Measurements from ENCODE around the gene EPB41L4B. TPM values are rescaled to one million over a fixed set of nuclear protein-coding genes. Genes with fewer than 3 reads are reported as not detected.
"Not testable (repeated sequence)": the region's sequence is repeated elsewhere in the genome, so short reads cannot be mapped to it uniquely, and the experiment has no call there.

EPB41L4B gene
- total and polyA plus RNA-seq, 7 experiments from 2014 or later: 0.36 TPM; not detected in 6

DNA sequence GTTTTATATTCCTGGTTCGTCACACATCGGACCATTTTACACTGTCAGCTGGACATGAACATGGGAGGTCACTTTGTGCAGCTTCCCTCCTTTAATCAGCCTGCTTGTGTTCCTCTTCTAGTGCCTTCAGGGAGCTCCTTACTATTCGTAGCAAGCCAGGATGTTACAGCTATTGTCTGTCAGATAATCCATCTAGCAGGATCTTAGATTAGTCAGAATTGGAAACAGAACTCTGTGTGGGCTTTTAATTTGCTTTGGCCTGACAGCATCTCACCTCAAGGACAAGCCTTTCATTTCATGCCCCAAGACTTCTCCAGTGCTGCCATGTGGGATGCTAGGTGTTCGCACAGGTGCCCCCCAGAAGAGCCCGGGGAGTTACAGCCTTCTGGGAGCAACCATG is 30.2 kb upstream of the EPB41L4B start:
- no peaks in the 10 kb centered on the region for H3K36me3 Mint-ChIP-seq
- no peak overlapping the region for H3K4me3 Mint-ChIP-seq
- H3K27me3 Mint-ChIP-seq: peaks cover 5 to 23% (median 17%) of the 10 kb centered on the region in 5 donors
- Histone ChIP-seq H3K36me3 (ENCODE audit: control insufficient read depth in 2 of 3, insufficient read depth in 3 of 3, low read length in 3 of 3) (no peaks in the 10 kb centered on the region), H3K4me3 (ENCODE audit: low read length) (no peak overlapping the region), H3K27ac (ENCODE audit: low read depth, low read length) (no peak overlapping the region), H3K9me3 (ENCODE audit: control insufficient read depth in 2 of 3, low read length in 3 of 3) (no peaks in the 10 kb centered on the region), H3K4me1 (ENCODE audit: control insufficient read depth in 2 of 2, insufficient read depth in 2 of 2, low read length in 2 of 2) (no peaks in the 10 kb centered on the region), H3K27me3 (ENCODE audit: control insufficient read depth in 2 of 2, insufficient read depth in 2 of 2, low read length in 2 of 2) (no peaks in the 10 kb centered on the region)
- H3K9me3 Mint-ChIP-seq: peaks cover 0 to 10% (median 0%) of the 10 kb centered on the region in 11 donors
- H3K27ac Mint-ChIP-seq: no peak overlapping the region
- intact Hi-C loops (cut with micrococcal nuclease): no loop called here
- no peaks in the 10 kb centered on the region for H3K4me1 Mint-ChIP-seq
- DNase-seq (no peak), ATAC-seq (no peak)
- ChIA-PET POLR2A (no interaction called here), CTCF (no interaction called here)

DNA sequence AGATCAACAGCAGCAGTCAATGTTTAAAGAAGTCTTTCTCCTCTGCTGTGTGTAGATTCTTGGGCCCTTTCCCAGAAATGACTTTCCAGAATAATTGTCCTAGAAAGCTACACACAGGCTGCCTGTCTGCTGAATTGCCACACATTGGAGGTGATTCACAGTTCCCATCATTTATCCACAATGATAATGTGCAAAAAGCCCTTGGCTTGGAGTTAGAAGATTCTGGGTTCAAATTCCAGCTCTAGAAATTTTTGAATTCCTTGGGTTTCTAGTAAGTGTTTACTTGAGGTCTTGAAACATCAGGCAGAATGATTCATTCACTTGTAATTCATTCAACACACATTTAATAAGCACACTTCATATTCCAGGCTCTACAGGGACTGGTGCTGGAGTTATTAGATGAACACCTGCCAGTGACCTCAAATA is 28.6 kb upstream of the EPB41L4B start:
- Histone ChIP-seq H3K27ac (ENCODE audit: low read depth, low read length) (no peak overlapping the region), H3K9me3 (ENCODE audit: control insufficient read depth in 2 of 3, low read length in 3 of 3) (no peaks in the 10 kb centered on the region), H3K36me3 (ENCODE audit: control insufficient read depth in 2 of 3, insufficient read depth in 3 of 3, low read length in 3 of 3) (no peaks in the 10 kb centered on the region), H3K4me1 (ENCODE audit: control insufficient read depth in 2 of 2, insufficient read depth in 2 of 2, low read length in 2 of 2) (no peaks in the 10 kb centered on the region), H3K4me3 (ENCODE audit: low read length) (no peak overlapping the region), H3K27me3 (ENCODE audit: control insufficient read depth in 2 of 2, insufficient read depth in 2 of 2, low read length in 2 of 2) (no peaks in the 10 kb centered on the region)
- POLR2A ChIA-PET: no interaction called here
- peaks cover 0 to 5% (median 0%) of the 10 kb centered on the region in 11 donors for H3K9me3 Mint-ChIP-seq
- no peaks in the 10 kb centered on the region for H3K36me3 Mint-ChIP-seq
- H3K27ac Mint-ChIP-seq: no peak overlapping the region
- no peak overlapping the region for H3K4me3 Mint-ChIP-seq
- DNase-seq (no peak), ATAC-seq (no peak)
- CTCF ChIA-PET: no interaction called here
- H3K4me1 Mint-ChIP-seq: no peaks in the 10 kb centered on the region
- peaks cover 4 to 13% (median 12%) of the 10 kb centered on the region in 5 donors for H3K27me3 Mint-ChIP-seq
- intact Hi-C loops (cut with micrococcal nuclease): no loop called here

DNA sequence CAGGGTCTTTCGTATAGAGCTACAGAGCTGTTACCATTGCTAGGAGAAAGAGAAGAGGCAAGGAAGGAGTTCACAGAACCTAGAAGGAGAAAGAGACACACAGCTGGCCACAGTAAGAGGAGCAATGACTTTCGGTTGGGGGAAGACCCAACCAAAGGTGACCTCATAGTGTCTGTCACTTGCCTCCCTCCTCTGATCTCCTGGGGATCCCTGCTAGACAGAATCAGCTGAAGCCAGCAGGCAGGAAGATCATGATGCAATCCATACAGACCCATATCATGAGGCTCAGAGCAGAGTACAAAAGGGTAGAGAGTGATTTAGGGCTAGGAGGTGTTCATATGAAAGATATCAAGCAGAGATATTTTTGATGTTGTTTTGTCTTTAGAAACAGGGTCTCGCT is 26.0 kb upstream of the EPB41L4B start:
- Mint-ChIP-seq H3K36me3 (no peaks in the 10 kb centered on the region), H3K9me3 (peaks cover 0 to 2% (median 0%) of the 10 kb centered on the region in 11 donors), H3K4me1 (no peaks in the 10 kb centered on the region), H3K27me3 (peaks cover 0 to 17% (median 9%) of the 10 kb centered on the region in 5 donors), H3K4me3 (no peak overlapping the region), H3K27ac (no peak overlapping the region)
- Histone ChIP-seq H3K27me3 (ENCODE audit: control insufficient read depth in 2 of 2, insufficient read depth in 2 of 2, low read length in 2 of 2) (no peaks in the 10 kb centered on the region), H3K27ac (ENCODE audit: low read depth, low read length) (no peak overlapping the region), H3K4me1 (ENCODE audit: control insufficient read depth in 2 of 2, insufficient read depth in 2 of 2, low read length in 2 of 2) (no peaks in the 10 kb centered on the region), H3K9me3 (ENCODE audit: control insufficient read depth in 2 of 3, low read length in 3 of 3) (no peaks in the 10 kb centered on the region), H3K4me3 (ENCODE audit: low read length) (no peak overlapping the region), H3K36me3 (ENCODE audit: control insufficient read depth in 2 of 3, insufficient read depth in 3 of 3, low read length in 3 of 3) (no peaks in the 10 kb centered on the region)
- CTCF ChIA-PET: interaction anchor here (0.6 kb wide), 1 partner anchor 1232 kb away, joined by 3 read pairs; no protein-coding TSS in a partner anchor
- intact Hi-C loops (cut with micrococcal nuclease): no loop called here
- ATAC-seq (no peak), DNase-seq (no peak)
- POLR2A ChIA-PET: no interaction called here

DNA sequence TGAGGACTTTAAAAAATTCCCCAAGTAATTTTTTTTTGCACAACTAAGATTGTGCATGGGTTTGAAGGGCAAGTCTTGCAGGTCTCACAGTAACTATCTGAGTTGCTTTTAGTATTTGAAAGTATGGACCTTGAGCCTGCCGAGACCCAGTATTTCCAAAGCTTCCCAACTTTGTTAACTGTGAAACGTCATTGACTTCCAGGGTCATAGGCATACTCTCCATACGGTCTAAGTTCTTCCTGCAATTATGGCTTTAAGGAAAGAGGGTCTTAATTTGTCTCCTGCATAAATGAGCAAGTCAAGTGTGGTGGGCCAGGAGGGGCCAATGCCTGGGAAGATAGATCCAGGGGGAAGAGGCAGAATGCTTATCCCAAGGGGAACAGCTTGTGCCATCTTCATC is 24.0 kb upstream of the EPB41L4B start:
- Mint-ChIP-seq H3K27ac (no peak overlapping the region), H3K4me1 (no peaks in the 10 kb centered on the region), H3K9me3 (peaks cover 0 to 2% (median 0%) of the 10 kb centered on the region in 11 donors), H3K27me3 (peaks cover 0 to 15% (median 5%) of the 10 kb centered on the region in 5 donors), H3K4me3 (no peak overlapping the region), H3K36me3 (no peaks in the 10 kb centered on the region)
- Histone ChIP-seq H3K4me3 (ENCODE audit: low read length) (no peak overlapping the region), H3K4me1 (ENCODE audit: control insufficient read depth in 2 of 2, insufficient read depth in 2 of 2, low read length in 2 of 2) (no peaks in the 10 kb centered on the region), H3K27ac (ENCODE audit: low read depth, low read length) (no peak overlapping the region), H3K27me3 (ENCODE audit: control insufficient read depth in 2 of 2, insufficient read depth in 2 of 2, low read length in 2 of 2) (no peaks in the 10 kb centered on the region), H3K36me3 (ENCODE audit: control insufficient read depth in 2 of 3, insufficient read depth in 3 of 3, low read length in 3 of 3) (no peaks in the 10 kb centered on the region), H3K9me3 (ENCODE audit: control insufficient read depth in 2 of 3, low read length in 3 of 3) (no peaks in the 10 kb centered on the region)
- ChIA-PET POLR2A (no interaction called here), CTCF (no interaction called here)
- no peak for DNase-seq
- intact Hi-C loops (cut with micrococcal nuclease): no loop called here
- ATAC-seq: no peak

DNA sequence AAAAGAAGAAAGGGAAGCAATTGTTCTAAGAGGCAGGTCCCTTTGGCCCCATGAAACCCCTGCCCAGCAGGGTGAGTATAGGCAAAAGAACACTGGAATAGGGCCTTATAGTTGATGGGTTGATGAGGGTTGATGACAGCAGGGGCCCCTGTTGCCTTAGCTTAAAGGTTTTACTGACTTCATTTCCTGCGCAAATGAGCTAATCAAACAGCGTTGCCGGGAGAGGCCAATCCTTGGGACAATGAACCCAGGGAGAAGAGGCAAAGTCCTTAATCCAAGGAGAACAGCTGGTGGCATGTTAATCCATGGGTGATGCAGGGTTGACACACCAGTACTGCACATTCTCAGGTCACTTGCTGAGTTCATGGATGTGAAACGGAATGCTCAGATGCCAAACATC is 22.0 kb upstream of the EPB41L4B start:
- no peak for DNase-seq
- no peaks in the 10 kb centered on the region for H3K36me3 Mint-ChIP-seq
- H3K27ac Mint-ChIP-seq: no peak overlapping the region
- Histone ChIP-seq H3K36me3 (ENCODE audit: control insufficient read depth in 2 of 3, insufficient read depth in 3 of 3, low read length in 3 of 3) (no peaks in the 10 kb centered on the region), H3K4me1 (ENCODE audit: control insufficient read depth in 2 of 2, insufficient read depth in 2 of 2, low read length in 2 of 2) (no peaks in the 10 kb centered on the region), H3K27ac (ENCODE audit: low read depth, low read length) (no peak overlapping the region), H3K27me3 (ENCODE audit: control insufficient read depth in 2 of 2, insufficient read depth in 2 of 2, low read length in 2 of 2) (no peaks in the 10 kb centered on the region), H3K9me3 (ENCODE audit: control insufficient read depth in 2 of 3, low read length in 3 of 3) (no peaks in the 10 kb centered on the region), H3K4me3 (ENCODE audit: low read length) (no peak overlapping the region)
- intact Hi-C loops (cut with micrococcal nuclease): no loop called here
- H3K4me1 Mint-ChIP-seq: no peaks in the 10 kb centered on the region
- H3K9me3 Mint-ChIP-seq: no peaks in the 10 kb centered on the region
- CTCF ChIA-PET: no interaction called here
- ATAC-seq: no peak
- POLR2A ChIA-PET: no interaction called here
- H3K4me3 Mint-ChIP-seq: no peak overlapping the region
- peaks cover 0 to 13% (median 5%) of the 10 kb centered on the region in 5 donors for H3K27me3 Mint-ChIP-seq

DNA sequence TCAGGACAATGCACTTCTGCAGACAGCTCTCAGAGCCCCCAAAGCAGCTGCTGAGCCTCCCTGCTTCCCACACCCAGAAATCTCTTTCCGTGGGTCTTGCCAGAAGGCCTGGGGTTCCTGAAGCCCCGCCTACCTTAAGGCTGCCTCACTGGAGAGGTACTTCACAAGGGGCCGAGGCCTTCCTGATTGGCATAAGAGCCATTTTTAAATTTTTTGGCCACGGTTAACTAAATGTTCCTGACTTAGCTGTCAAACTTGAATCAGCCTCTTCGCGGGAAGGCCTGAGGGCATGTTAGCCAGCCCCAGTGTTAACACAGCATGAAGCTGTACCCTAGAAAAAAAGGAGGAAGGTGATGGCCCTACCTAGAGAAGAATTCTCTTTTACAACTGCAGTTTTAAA is 20.7 kb upstream of the EPB41L4B start:
- Histone ChIP-seq H3K27me3 (ENCODE audit: control insufficient read depth in 2 of 2, insufficient read depth in 2 of 2, low read length in 2 of 2) (no peaks in the 10 kb centered on the region), H3K27ac (ENCODE audit: low read depth, low read length) (no peak overlapping the region), H3K9me3 (ENCODE audit: control insufficient read depth in 2 of 3, low read length in 3 of 3) (no peaks in the 10 kb centered on the region), H3K36me3 (ENCODE audit: control insufficient read depth in 2 of 3, insufficient read depth in 3 of 3, low read length in 3 of 3) (no peaks in the 10 kb centered on the region), H3K4me1 (ENCODE audit: control insufficient read depth in 2 of 2, insufficient read depth in 2 of 2, low read length in 2 of 2) (no peaks in the 10 kb centered on the region), H3K4me3 (ENCODE audit: low read length) (no peak overlapping the region)
- H3K4me1 Mint-ChIP-seq: no peaks in the 10 kb centered on the region
- H3K27me3 Mint-ChIP-seq: peaks cover 0 to 9% (median 5%) of the 10 kb centered on the region in 5 donors
- DNase-seq: no peak
- ATAC-seq: no peak
- no peaks in the 10 kb centered on the region for H3K36me3 Mint-ChIP-seq
- intact Hi-C loops (cut with micrococcal nuclease): no loop called here
- CTCF ChIA-PET: no interaction called here
- POLR2A ChIA-PET: no interaction called here
- H3K9me3 Mint-ChIP-seq: no peaks in the 10 kb centered on the region
- H3K4me3 Mint-ChIP-seq: no peak overlapping the region
- no peak overlapping the region for H3K27ac Mint-ChIP-seq

DNA sequence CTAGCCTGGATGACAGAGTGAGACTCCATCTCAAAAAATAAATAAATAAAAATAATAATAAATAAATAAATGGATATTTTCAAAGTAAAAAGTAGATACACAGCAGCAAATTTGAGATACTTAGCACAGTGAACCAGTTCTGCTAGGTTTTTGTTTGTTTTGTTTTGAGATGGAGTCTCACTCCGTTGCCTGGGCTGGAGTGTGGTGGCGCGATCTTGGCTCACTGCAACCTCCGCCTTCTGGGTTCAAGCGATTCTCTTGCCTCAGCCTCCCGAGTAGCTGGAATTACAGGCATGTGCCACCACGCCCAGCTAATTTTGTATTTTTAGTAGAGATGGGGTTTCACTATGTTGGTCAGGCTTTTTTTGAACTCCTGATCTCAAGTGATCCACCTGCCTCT is 20.1 kb upstream of the EPB41L4B start:
- H3K4me3 ChIP-seq (ENCODE audit: low read length); H3K27ac ChIP-seq (ENCODE audit: low read depth, low read length); H3K4me3 Mint-ChIP-seq; ATAC-seq; H3K36me3 Mint-ChIP-seq; H3K4me1 ChIP-seq (ENCODE audit: control insufficient read depth in 2 of 2, insufficient read depth in 2 of 2, low read length in 2 of 2); CTCF ChIA-PET; intact Hi-C loops (cut with micrococcal nuclease); H3K27me3 Mint-ChIP-seq; H3K4me1 Mint-ChIP-seq; H3K36me3 ChIP-seq (ENCODE audit: control insufficient read depth in 2 of 3, insufficient read depth in 3 of 3, low read length in 3 of 3); H3K9me3 Mint-ChIP-seq; H3K27me3 ChIP-seq (ENCODE audit: control insufficient read depth in 2 of 2, insufficient read depth in 2 of 2, low read length in 2 of 2); H3K9me3 ChIP-seq (ENCODE audit: control insufficient read depth in 2 of 3, low read length in 3 of 3); H3K27ac Mint-ChIP-seq; POLR2A ChIA-PET; DNase-seq: not testable (repeated sequence)
